A549 (cell line): ENCODE results near the gene SCN5A. TPM values are rescaled to one million over a fixed set of nuclear protein-coding genes. Genes with fewer than 3 reads are reported as not detected.

Source experiments
- ATAC-seq, 2 experiments: fragments of 200-7000 bp in 1 of 2; fragments of >200 bp in 1 of 2; cut with Nextera tagmentation in 1 of 2; cut with Tn5 transposase in 1 of 2; 3 replicates each; pipeline versions ENCODE4 v1.8.0 to v1.9.1; 2018 to 2020; ENCODE audit warnings: mild to moderate bottlenecking in 1 of 2, moderate library complexity in 1 of 2
- CTCF ChIA-PET: fragments of 300-600 bp; sonication (Branson Sonifier 250); formaldehyde crosslinking; extraction: SDS; loops from one replicate; lab custom pipeline; 2021; ENCODE audit warnings: antibody characterized with exemption, inconsistent platforms; lab: Yijun Ruan, JAX
- POLR2A ChIA-PET: fragments of 350-600 bp; formaldehyde crosslinking; extraction: SDS; loops from one replicate; lab custom pipeline; 2021; ENCODE audit warnings: antibody characterized with exemption, inconsistent platforms; lab: Yijun Ruan, JAX
- DNase-seq, 2 experiments: peaks; one replicate each; pipeline versions ENCODE4 v3.0.0 to v3.0.0-alpha.2; 2011 to 2016; ENCODE audit warnings: low read depth in 1 of 2, low spot score in 1 of 2
- FAIRE-seq: peaks from 2 replicates; lab custom pipeline; 2011; peaks lifted over from hg19 to GRCh38; lab: Jason Lieb, UNC
- H3K27ac ChIP-seq, 2 experiments: fragments of >200 bp; sonication (Bioruptor Twin); formaldehyde crosslinking; 3 replicates each; pipeline ENCODE4 v1.5.1; 2016 to 2017
- H3K4me1 ChIP-seq: fragments of >200 bp; sonication (Bioruptor Twin); formaldehyde crosslinking; 3 replicates; pipeline ENCODE4 v1.6.1; 2016
- H3K4me2 ChIP-seq: fragments of >200 bp; sonication (Bioruptor Twin); formaldehyde crosslinking; 3 replicates; pipeline ENCODE4 v1.6.1; 2016
- H3K4me3 ChIP-seq: fragments of >200 bp; sonication (Bioruptor Twin); formaldehyde crosslinking; 3 replicates; pipeline ENCODE4 v1.5.1; 2016
- H3K9me3 ChIP-seq: fragments of >200 bp; sonication (Bioruptor Twin); formaldehyde crosslinking; 3 replicates; pipeline ENCODE4 v1.6.1; 2016
- CBX8 ChIP-seq: fragments of 200-600 bp; sonication (generic); IDR thresholded peaks from 2 replicates; pipeline ENCODE4 v1.6.1; 2016
- CEBPB ChIP-seq, 2 experiments: fragments of >200 bp in 1 of 2; sonication (Bioruptor Twin) in 1 of 2; formaldehyde crosslinking in 1 of 2; IDR thresholded peaks; 2 replicates each; pipeline ENCODE4 v1.6.1; 2012 to 2016
- EHMT2 ChIP-seq: fragments of 200-600 bp; sonication (generic); IDR thresholded peaks from 2 replicates; pipeline ENCODE4 v1.6.1; 2016; ENCODE audit warnings: antibody characterized with exemption, low read depth, mild to moderate bottlenecking, moderate library complexity
- ELK1 ChIP-seq: fragments of 150-350 bp; IDR thresholded peaks from 2 replicates; pipeline ENCODE4 v1.6.1; 2014; ENCODE audit warnings: low read depth, mild to moderate bottlenecking, low read length
- EP300 ChIP-seq, 2 experiments: fragments of >200 bp; sonication (Bioruptor Twin); formaldehyde crosslinking; IDR thresholded peaks; 2 replicates in 1 of 2; 3 replicates in 1 of 2; pipeline ENCODE4 v1.6.1; 2016 to 2017
- ESRRA ChIP-seq: fragments of 150-350 bp; IDR thresholded peaks from 2 replicates; pipeline ENCODE4 v1.6.1; 2014; ENCODE audit warnings: mild to moderate bottlenecking, low read length, borderline replicate concordance
- FOSB ChIP-seq: fragments of 250-450 bp; sonication (Bioruptor Pico); IDR thresholded peaks from 2 replicates; pipeline ENCODE4 v1.5.0; 2020; ENCODE audit warnings: mild to moderate bottlenecking, moderate library complexity
- FOXS1 ChIP-seq: fragments of 250-450 bp; sonication (Bioruptor Pico); IDR thresholded peaks from 2 replicates; pipeline ENCODE4 v1.5.0; 2020; ENCODE audit warnings: mild to moderate bottlenecking, moderate library complexity
- GATA3 ChIP-seq: IDR thresholded peaks from 2 replicates; pipeline ENCODE4 v1.6.1; 2012; ENCODE audit warnings: borderline replicate concordance
- HES2 ChIP-seq: fragments of >200 bp; sonication (Bioruptor Twin); formaldehyde crosslinking; IDR thresholded peaks from 2 replicates; pipeline ENCODE4 v1.6.1; 2016
- HEYL ChIP-seq: fragments of 250-450 bp; sonication (Bioruptor Pico); IDR thresholded peaks from 2 replicates; pipeline ENCODE4 v1.8.0; 2021; ENCODE audit warnings: mild to moderate bottlenecking, moderate library complexity
- HMGXB4 ChIP-seq: fragments of 250-450 bp; sonication (Bioruptor Pico); IDR thresholded peaks from 2 replicates; pipeline ENCODE4 v1.5.0; 2021; ENCODE audit warnings: mild to moderate bottlenecking, moderate library complexity, borderline replicate concordance
- HOXB13 ChIP-seq: fragments of 250-450 bp; sonication (Bioruptor Pico); IDR thresholded peaks from 2 replicates; pipeline ENCODE4 v1.5.0; 2020; ENCODE audit warnings: low read depth, mild to moderate bottlenecking, moderate library complexity
- HOXB5 ChIP-seq: fragments of 250-450 bp; sonication (Bioruptor Pico); IDR thresholded peaks from 2 replicates; pipeline ENCODE4 v1.5.0; 2020; ENCODE audit warnings: mild to moderate bottlenecking, moderate library complexity
- KDM1A ChIP-seq: fragments of 200-600 bp; sonication (generic); IDR thresholded peaks from 2 replicates; pipeline ENCODE4 v1.6.1; 2016; ENCODE audit warnings: low read depth, mild to moderate bottlenecking
- MAFK ChIP-seq: fragments of 450-650 bp; IDR thresholded peaks from 2 replicates; pipeline ENCODE4 v1.6.1; 2014; ENCODE audit not compliant: partially characterized antibody
- MAX ChIP-seq: IDR thresholded peaks from 2 replicates; pipeline ENCODE4 v1.6.1; 2012
- MAZ ChIP-seq: fragments of 150-350 bp; IDR thresholded peaks from 2 replicates; pipeline ENCODE4 v1.6.1; 2014; ENCODE audit warnings: antibody characterized with exemption, low read depth, low read length, borderline replicate concordance
- NFE2L2 ChIP-seq: fragments of 150-350 bp; conservative IDR thresholded peaks from 2 replicates; pipeline ENCODE4 v1.6.1; 2014; ENCODE audit warnings: low read length
- NPAS2 ChIP-seq: fragments of 250-450 bp; sonication (Bioruptor Pico); IDR thresholded peaks from 2 replicates; pipeline ENCODE4 v1.8.0; 2022; ENCODE audit warnings: mild to moderate bottlenecking, moderate library complexity, borderline replicate concordance
- PHF8 ChIP-seq: fragments of 200-600 bp; sonication (generic); IDR thresholded peaks from 2 replicates; pipeline ENCODE4 v1.6.1; 2016; ENCODE audit warnings: low read depth, mild to moderate bottlenecking, antibody characterized with exemption, moderate library complexity, borderline replicate concordance
- POLR2A ChIP-seq: IDR thresholded peaks from 2 replicates; pipeline ENCODE4 v1.6.1; 2012; ENCODE audit warnings: mild to moderate bottlenecking, low read length
- POLR2AphosphoS2 ChIP-seq: conservative IDR thresholded peaks from 2 replicates; pipeline ENCODE4 v1.6.1; 2012; ENCODE audit warnings: low read length, improper control_type of control experiment, inconsistent platforms
- RAD21 ChIP-seq, 2 experiments: fragments of >200 bp in 1 of 2; sonication (Bioruptor Twin) in 1 of 2; formaldehyde crosslinking in 1 of 2; IDR thresholded peaks in 1 of 2; conservative IDR thresholded peaks in 1 of 2; 2 replicates in 1 of 2; 3 replicates in 1 of 2; pipeline ENCODE4 v1.6.1; 2012 to 2018; ENCODE audit warnings: inconsistent platforms in 1 of 2
- RCOR1 ChIP-seq: fragments of 150-350 bp; IDR thresholded peaks from 2 replicates; pipeline ENCODE4 v1.6.1; 2014; ENCODE audit warnings: antibody characterized with exemption, low read length, low read depth
- RNF2 ChIP-seq: fragments of 200-600 bp; sonication (generic); IDR thresholded peaks from 2 replicates; pipeline ENCODE4 v1.6.1; 2016; ENCODE audit warnings: low read depth, mild to moderate bottlenecking, antibody characterized with exemption, moderate library complexity, borderline replicate concordance
- SMC3 ChIP-seq: fragments of >200 bp; sonication (Bioruptor Twin); formaldehyde crosslinking; IDR thresholded peaks from 3 replicates; pipeline ENCODE4 v1.6.1; 2018; ENCODE audit warnings: inconsistent platforms
- SREBF2 ChIP-seq: fragments of 450-650 bp; IDR thresholded peaks from 2 replicates; pipeline ENCODE4 v1.6.1; 2014; ENCODE audit warnings: mild to moderate bottlenecking, moderate library complexity
- TFCP2L1 ChIP-seq: fragments of 250-450 bp; sonication (Bioruptor Pico); IDR thresholded peaks from 2 replicates; pipeline ENCODE4 v1.5.0; 2021; ENCODE audit warnings: mild to moderate bottlenecking
- TP53 ChIP-seq: fragments of 250-450 bp; sonication (Bioruptor Pico); IDR thresholded peaks from 2 replicates; pipeline ENCODE4 v1.5.0; 2021; ENCODE audit warnings: mild to moderate bottlenecking, moderate library complexity
- USF2 ChIP-seq: fragments of 450-650 bp; IDR thresholded peaks from 2 replicates; pipeline ENCODE4 v1.6.1; 2014; ENCODE audit warnings: antibody characterized with exemption
- ZSCAN20 ChIP-seq: fragments of 250-450 bp; sonication (Bioruptor Pico); IDR thresholded peaks from 2 replicates; pipeline ENCODE4 v1.8.0; 2022; ENCODE audit warnings: mild to moderate bottlenecking, moderate library complexity
- WGBS: methylation state at CpG from one replicate; pipeline ENCODE4 v1.1.6; 2017; ENCODE audit errors: missing lambda C conversion rate; 5-methylcytosine and 5-hydroxymethylcytosine counted together
- polyA plus RNA-seq, 4 experiments: library from polyadenylated mRNA; depleted of rRNA in 3 of 4; stranded (reverse); fragments of >200 nt; fragmentation: RNase III in 1 of 4; extraction: RNeasy Plus Mini Kit Qiagen cat#74134 plus additional on column Dnase treatment in 1 of 4; gene quantifications; 2 replicates in 3 of 4; 3 replicates in 1 of 4; pipeline ENCODE4 v1.2.3, GENCODE V29; 2011 to 2017

SCN5A gene
- polyA plus RNA-seq, 2 of the 4 experiments (the other 2 are of a cell fraction), result 0.09 to 0.19 TPM

- FAIRE-seq (no peak), ATAC-seq (no peak)
- WGBS, result 16% methylated on average over 4 of the region's 4 CpGs
- no peak overlapping the region for H3K4me2 ChIP-seq
- ChIA-PET POLR2A (no interaction called here), CTCF (no interaction called here)
- peaks cover 2% of the 10 kb centered on the region; the same call in 1 of the 3 replicates for H3K9me3 ChIP-seq
- no peak overlapping the region for H3K27ac ChIP-seq
- no peak for TF ChIP-seq MAFK
- TF ChIP-seq MAZ, result no peak
- no peak for TF ChIP-seq CEBPB (IDR thresholded peaks at IDR 0.05)
- no peak for TF ChIP-seq SREBF2
- no peak for TF ChIP-seq HES2
- TF ChIP-seq HOXB5, result no peak
- TF ChIP-seq PHF8, result no peak
- no peak for TF ChIP-seq ZSCAN20 (CRISPR knock-in tag)
- no peak for TF ChIP-seq EHMT2
- TF ChIP-seq NFE2L2, result no peak
- no peak for TF ChIP-seq ELK1
- TF ChIP-seq TFCP2L1 (CRISPR knock-in tag), result no peak
- no peak for TF ChIP-seq RCOR1
- TF ChIP-seq POLR2A, result no peak
- no peak for TF ChIP-seq ESRRA
- no peak for TF ChIP-seq USF2
- no peak for TF ChIP-seq TP53 (CRISPR knock-in tag)
- TF ChIP-seq RAD21 (conservative IDR thresholded peaks at IDR 0.05 in 1 of 2, IDR thresholded peaks at IDR 0.05 in 1 of 2), result no peak
- no peak for TF ChIP-seq EP300 (IDR thresholded peaks at IDR 0.05)
- no peak for TF ChIP-seq MAX
- TF ChIP-seq, all 56 proteins: peak for 0
- Histone ChIP-seq H3K4me3 (no peak overlapping the region), H3K4me1 (no peaks in the 10 kb centered on the region)
- no peak for DNase-seq
Measured at GRCh38 chr3:38578081-38578475, 71.4 kb downstream of the SCN5A start.

GRCh38 chr3:38577371-38578080 lies 72.0 kb downstream of the SCN5A start:
- 42% methylated on average over 8 of the region's 8 CpGs for WGBS
- no peak overlapping the region for H3K27ac ChIP-seq
- ATAC-seq (no peak), DNase-seq (no peak), FAIRE-seq (no peak)
- peaks cover 4% of the 10 kb centered on the region; the same call in 1 of the 3 replicates for H3K9me3 ChIP-seq
- TF ChIP-seq HMGXB4, result no peak
- TF ChIP-seq SREBF2, result no peak
- no peak for TF ChIP-seq USF2
- TF ChIP-seq NPAS2 (CRISPR knock-in tag), result no peak
- TF ChIP-seq CBX8, result no peak
- no peak for TF ChIP-seq POLR2AphosphoS2
- TF ChIP-seq RNF2, result no peak
- no peak for TF ChIP-seq SMC3
- no peak for TF ChIP-seq RCOR1
- TF ChIP-seq KDM1A, result no peak
- TF ChIP-seq FOSB (CRISPR knock-in tag), result no peak
- no peak for TF ChIP-seq FOXS1 (CRISPR knock-in tag)
- TF ChIP-seq HEYL (CRISPR knock-in tag), result no peak
- no peak for TF ChIP-seq GATA3
- TF ChIP-seq HOXB13 (CRISPR knock-in tag), result no peak
- TF ChIP-seq CEBPB (IDR thresholded peaks at IDR 0.05), result no peak
- H3K4me3 ChIP-seq, result no peak overlapping the region
- CTCF ChIA-PET, result no interaction called here
- no peak overlapping the region for H3K4me2 ChIP-seq
- POLR2A ChIA-PET, result no interaction called here
- H3K4me1 ChIP-seq, result no peaks in the 10 kb centered on the region
